Urinary bladder (tissue), 4 donors: ENCODE data around the gene ZNF567. TPM values are rescaled to one million over a fixed set of nuclear protein-coding genes. Genes with fewer than 3 reads are reported as not detected.
"Not testable (repeated sequence)": the region's sequence is repeated elsewhere in the genome, so short reads cannot be mapped to it uniquely, and the experiment has no call there.

Source experiments
- DNase-seq: peaks from one replicate; pipeline ENCODE4 v3.0.0-alpha.2; 2015; ENCODE audit errors: extremely low spot score
- H3K27ac ChIP-seq: one replicate; pipeline ENCODE4 v1.5.1; 2013; ENCODE audit warnings: low read depth, mild to moderate bottlenecking, moderate library complexity
- H3K36me3 ChIP-seq: one replicate; pipeline ENCODE4 v1.6.1; 2013; ENCODE audit warnings: mild to moderate bottlenecking, moderate library complexity; ENCODE audit not compliant: insufficient read depth
- H3K4me1 ChIP-seq: one replicate; pipeline ENCODE4 v1.6.1; 2013; ENCODE audit warnings: mild to moderate bottlenecking, moderate library complexity; ENCODE audit not compliant: insufficient read depth
- H3K4me3 ChIP-seq: one replicate; pipeline ENCODE4 v1.5.1; 2013; ENCODE audit warnings: low read depth, low read length
- WGBS: extraction: QIAGEN DNeasy Blood & Tissue Kit; methylation state at CpG from one replicate; pipeline ENCODE4 v1.1.7; 2013; 5-methylcytosine and 5-hydroxymethylcytosine counted together
- polyA plus RNA-seq: library from polyadenylated mRNA; stranded (reverse); fragments of 200-250 nt; gene quantifications from one replicate; pipeline ENCODE4 v1.2.3, GENCODE V29; 2013
- total RNA-seq: library from RNA; depleted of rRNA; stranded (reverse); fragments of >200 nt; gene quantifications from one replicate; pipeline ENCODE4 v1.2.3, GENCODE V29; 2014
- donor health status: healthy with polysubstance abuse.
- donor health status: healthy.

The ZNF567 gene
- total and polyA plus RNA-seq, 2 donors: 5.2 to 22.9 TPM

DNA sequence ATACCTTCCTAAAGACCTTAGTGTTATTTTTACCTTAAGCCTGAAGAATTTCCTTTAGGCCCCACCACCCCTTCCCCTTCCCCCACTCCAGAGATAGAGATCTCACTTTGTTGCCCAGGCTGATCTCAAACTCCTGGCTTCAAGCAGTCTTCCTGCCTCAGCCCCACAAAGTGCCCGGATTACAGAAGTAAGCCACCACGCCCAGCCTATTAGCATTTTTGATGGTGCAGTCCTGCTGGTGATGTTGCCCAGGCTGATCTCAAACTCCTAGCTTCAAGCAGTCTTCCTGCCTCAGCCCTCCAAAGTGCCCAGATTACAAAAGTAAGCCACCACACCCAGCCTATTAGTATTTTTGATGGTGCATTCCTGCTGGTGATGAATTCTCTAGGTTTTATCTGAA, 22.0 kb downstream of the ZNF567 start:
- Histone ChIP-seq H3K4me3 (no peak overlapping the region), H3K4me1 (no peaks in the 10 kb centered on the region), H3K36me3 (peaks cover 14% of the 10 kb centered on the region), H3K27ac (no peak overlapping the region)
- no peak for DNase-seq
- WGBS: 82% methylated on average over 2 of the region's 2 CpGs

DNA sequence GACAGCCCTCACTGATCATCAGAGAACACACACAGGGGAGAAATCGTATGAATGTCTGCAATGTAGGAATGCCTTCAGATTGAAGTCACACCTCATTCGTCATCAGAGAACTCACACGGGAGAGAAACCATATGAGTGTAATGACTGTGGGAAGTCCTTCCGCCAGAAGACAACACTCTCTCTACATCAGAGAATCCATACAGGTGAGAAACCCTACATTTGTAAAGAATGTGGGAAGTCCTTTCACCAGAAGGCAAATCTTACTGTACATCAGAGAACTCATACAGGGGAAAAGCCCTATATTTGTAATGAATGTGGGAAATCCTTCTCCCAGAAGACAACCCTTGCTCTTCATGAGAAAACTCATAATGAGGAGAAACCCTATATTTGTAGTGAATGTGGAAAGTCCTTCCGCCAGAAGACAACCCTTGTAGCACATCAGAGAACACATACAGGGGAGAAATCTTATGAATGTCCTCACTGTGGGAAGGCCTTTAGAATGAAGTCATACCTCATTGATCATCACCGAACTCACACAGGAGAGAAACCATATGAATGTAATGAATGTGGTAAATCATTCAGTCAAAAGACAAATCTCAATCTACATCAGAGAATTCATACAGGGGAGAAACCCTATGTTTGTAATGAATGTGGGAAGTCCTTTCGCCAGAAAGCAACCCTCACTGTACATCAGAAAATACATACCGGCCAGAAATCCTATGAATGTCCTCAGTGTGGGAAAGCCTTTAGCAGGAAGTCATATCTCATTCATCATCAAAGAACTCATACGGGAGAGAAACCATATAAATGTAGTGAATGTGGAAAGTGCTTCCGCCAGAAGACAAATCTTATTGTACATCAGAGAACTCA, 32.5 kb downstream of the ZNF567 start:
- 96% methylated on average over 10 of the region's 10 CpGs for WGBS
- Histone ChIP-seq H3K27ac (no peak overlapping the region), H3K4me3 (peak overlapping the region; percentile 1), H3K36me3 (peaks cover 12% of the 10 kb centered on the region), H3K4me1 (no peaks in the 10 kb centered on the region)
- DNase-seq: no peak

DNA sequence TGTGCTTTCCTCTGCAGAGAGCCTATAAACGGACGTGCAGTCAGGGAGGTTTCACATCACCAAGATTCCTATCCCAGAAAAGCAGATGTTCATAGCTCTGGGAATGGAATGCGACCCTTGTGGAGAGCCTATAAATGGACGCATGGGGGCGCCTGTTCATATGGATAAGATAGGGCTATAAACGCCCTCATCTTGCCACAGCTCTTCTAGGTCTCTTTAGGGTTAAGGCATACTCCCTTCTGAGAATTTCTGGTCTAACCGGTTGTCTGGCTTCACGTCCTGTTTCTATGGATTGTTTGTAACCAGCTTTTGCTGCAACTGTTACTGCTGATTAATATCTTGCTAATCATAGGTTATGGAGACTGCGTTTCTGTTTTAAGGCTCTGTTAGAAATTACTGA, 48.8 kb downstream of the ZNF567 start:
- H3K36me3 ChIP-seq, H3K27ac ChIP-seq, DNase-seq, H3K4me3 ChIP-seq, H3K4me1 ChIP-seq: not testable (repeated sequence)
- WGBS: 54% methylated on average over 9 of the region's 9 CpGs

DNA sequence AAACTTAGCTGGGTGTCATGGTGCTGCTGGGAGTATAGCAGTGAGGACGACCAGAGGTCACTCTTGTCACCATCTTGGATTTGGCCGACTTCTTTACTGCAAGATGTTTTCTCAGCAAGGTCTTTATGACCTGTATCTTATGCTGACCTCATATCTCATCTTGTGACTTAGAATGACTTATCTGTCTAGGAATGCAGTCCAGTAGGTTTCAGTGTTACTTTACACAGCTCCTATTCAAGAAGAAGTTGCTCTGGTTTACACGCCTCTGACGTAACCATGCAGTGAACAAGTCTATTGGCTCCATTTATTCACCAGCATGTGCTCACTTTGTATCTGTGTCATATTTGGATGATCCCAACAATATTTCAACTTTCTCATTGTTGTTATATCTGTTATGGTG, 58.5 kb downstream of the ZNF567 start:
- no peak overlapping the region for H3K4me3 ChIP-seq
- peaks cover 19% of the 10 kb centered on the region for H3K36me3 ChIP-seq
- WGBS: 99% methylated on average over 4 of the region's 4 CpGs
- DNase-seq: no peak
- H3K4me1 ChIP-seq: no peaks in the 10 kb centered on the region
- H3K27ac ChIP-seq: no peak overlapping the region

DNA sequence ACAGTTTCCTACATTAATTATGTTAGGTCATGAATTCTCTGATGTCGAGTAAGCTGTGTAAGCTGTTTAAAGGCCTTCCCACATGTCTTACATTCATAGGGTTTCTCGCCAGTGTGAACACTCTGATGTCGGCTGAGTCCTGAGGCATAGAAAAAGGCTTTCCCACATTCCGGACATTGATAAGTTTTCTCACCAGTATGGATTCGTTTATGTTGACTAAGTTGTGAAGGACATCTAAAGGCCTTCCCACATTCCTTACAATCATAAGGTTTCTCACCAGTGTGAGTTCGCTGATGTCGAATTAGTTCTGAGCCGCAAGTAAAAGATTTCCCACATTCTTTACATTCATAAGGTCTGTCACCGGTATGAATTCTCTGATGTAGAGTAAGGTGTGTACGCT, 60.3 kb downstream of the ZNF567 start:
- H3K4me3 ChIP-seq: no peak overlapping the region
- H3K36me3 ChIP-seq: peaks cover 22% of the 10 kb centered on the region
- 99% methylated on average over 10 of the region's 10 CpGs for WGBS

DNA sequence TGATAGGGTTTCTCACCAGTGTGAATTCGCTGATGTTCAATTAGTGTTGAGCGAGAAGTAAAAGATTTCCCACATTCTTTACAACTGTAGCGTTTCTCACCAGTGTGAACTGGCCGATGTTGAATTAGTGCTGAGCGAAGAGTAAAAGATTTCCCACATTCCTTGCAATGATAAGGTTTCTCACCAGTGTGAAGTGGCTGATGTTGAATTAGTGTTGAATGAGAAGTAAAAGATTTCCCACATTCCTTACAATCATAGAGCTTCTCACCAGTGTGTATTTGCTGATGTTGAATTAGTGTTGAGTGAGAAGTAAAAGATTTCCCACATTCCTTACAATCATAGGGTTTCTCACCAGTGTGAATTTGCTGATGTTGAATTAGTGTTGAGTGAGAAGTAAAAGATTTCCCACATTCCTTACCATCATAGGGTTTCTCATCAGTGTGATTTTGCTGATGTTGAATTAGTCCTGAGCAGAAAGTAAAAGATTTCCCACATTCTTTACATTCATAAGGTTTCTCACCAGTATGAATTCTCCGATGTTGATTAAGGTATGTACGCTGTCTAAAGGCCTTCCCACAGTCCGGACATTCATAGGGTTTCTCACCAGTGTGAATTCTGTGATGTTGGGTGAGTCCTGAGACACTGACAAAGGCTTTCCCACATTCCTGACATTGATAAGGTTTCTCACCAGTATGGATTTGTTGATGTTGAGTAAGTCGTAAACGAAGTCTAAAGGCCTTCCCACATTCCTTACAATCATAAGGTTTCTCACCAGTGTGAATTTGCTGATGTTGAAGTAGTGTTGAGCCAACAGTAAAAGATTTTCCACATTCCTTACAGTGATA, 61.2 kb downstream of the ZNF567 start:
- Histone ChIP-seq H3K27ac (no peak overlapping the region), H3K4me1 (no peaks in the 10 kb centered on the region), H3K4me3 (no peak overlapping the region), H3K36me3 (peaks cover 24% of the 10 kb centered on the region)
- WGBS: 98% methylated on average over 10 of the region's 10 CpGs
- DNase-seq: no peak

More for the DNA sequence above, 60.3 kb downstream of the ZNF567 start:
- no peaks in the 10 kb centered on the region for H3K4me1 ChIP-seq
- DNase-seq: no peak
- no peak overlapping the region for H3K27ac ChIP-seq

DNA sequence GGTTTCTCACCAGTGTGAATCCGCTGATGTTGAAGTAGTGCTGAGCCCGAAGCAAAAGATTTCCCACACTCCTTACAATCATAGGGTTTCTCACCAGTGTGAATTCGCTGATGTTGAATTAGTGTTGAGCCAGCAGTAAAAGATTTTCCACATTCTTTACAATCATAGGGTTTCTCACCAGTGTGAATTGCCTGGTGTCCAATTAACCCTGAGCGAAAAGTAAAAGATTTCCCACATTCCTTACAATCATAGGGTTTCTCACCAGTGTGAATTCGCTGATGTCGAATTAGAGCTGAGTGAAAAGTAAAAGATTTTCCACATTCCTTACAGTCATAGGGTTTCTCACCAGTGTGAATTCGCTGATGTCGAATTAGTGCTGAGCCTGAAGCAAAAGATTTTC, 62.2 kb downstream of the ZNF567 start:
- H3K36me3 ChIP-seq: peaks cover 24% of the 10 kb centered on the region
- H3K27ac ChIP-seq, H3K4me1 ChIP-seq, H3K4me3 ChIP-seq, DNase-seq: not testable (repeated sequence)
- over 99% methylated on average over 8 of the region's 8 CpGs for WGBS

DNA sequence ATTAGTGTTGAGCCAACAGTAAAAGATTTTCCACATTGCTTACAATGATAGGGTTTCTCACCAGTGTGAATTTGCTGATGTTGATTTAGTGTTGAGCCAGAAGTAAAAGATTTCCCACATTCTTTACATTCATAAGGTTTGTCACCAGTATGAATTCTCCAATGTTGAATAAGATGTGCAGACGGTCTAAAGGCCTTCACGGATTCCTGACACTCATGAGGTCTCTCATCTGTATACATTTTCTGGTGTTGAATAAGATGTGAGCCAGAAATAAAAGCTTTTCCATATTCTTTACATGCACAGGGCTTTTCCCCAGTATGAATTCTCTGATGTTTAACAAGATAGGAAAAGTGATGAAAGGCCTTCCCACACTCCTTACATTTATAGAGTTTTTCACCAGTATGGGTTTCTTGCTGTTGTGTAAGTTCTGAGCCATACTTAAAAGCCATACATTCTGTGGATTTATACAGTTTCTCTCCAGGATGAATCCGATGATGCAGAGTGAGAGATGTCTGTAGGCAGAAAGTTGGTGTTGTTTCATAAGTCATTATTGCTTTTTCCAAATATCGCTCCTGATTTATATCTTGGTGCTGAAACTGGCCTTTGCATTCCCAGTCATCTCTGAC, 62.8 kb downstream of the ZNF567 start:
- H3K4me3 ChIP-seq: no peak overlapping the region
- H3K27ac ChIP-seq: no peak overlapping the region
- DNase-seq: no peak
- H3K4me1 ChIP-seq: no peaks in the 10 kb centered on the region
- WGBS: 98% methylated on average over 4 of the region's 4 CpGs
- peaks cover 24% of the 10 kb centered on the region for H3K36me3 ChIP-seq

Other genes with a start within 250 kb of the ZNF567 start
- 39.4 TPM for gene ZNF566, start 198.1 kb upstream of the ZNF567 start, total RNA-seq
- 6.0 TPM for gene ZNF566, start 198.1 kb upstream of the ZNF567 start, polyA plus RNA-seq
- gene ZNF260, start 159.3 kb upstream of the ZNF567 start, total RNA-seq: 52.5 TPM
- gene ZNF260, start 159.3 kb upstream of the ZNF567 start, polyA plus RNA-seq: 5.7 TPM
- 36.2 TPM for gene ZNF529, start 114.3 kb upstream of the ZNF567 start, total RNA-seq
- gene ZNF529, start 114.3 kb upstream of the ZNF567 start, polyA plus RNA-seq: 6.4 TPM
- 30.3 TPM for gene ZNF382, start 82.3 kb upstream of the ZNF567 start, total RNA-seq
- gene ZNF382, start 82.3 kb upstream of the ZNF567 start, polyA plus RNA-seq: 4.2 TPM
- 19.9 TPM for gene ZNF461, start 20.8 kb upstream of the ZNF567 start, total RNA-seq
- 4.7 TPM for gene ZNF461, start 20.8 kb upstream of the ZNF567 start, polyA plus RNA-seq
- 10.8 TPM for gene ZNF850, start 85.2 kb downstream of the ZNF567 start, total RNA-seq
- 1.0 TPM for gene ZNF850, start 85.2 kb downstream of the ZNF567 start, polyA plus RNA-seq
- gene ZNF790, start 150.8 kb downstream of the ZNF567 start, total RNA-seq: 20.1 TPM
- 4.1 TPM for gene ZNF790, start 150.8 kb downstream of the ZNF567 start, polyA plus RNA-seq
- gene ZNF345, start 163.3 kb downstream of the ZNF567 start, total RNA-seq: 16.2 TPM
- gene ZNF345, start 163.3 kb downstream of the ZNF567 start, polyA plus RNA-seq: 4.4 TPM
- 9.8 TPM for gene ZNF829, start 228.7 kb downstream of the ZNF567 start, total RNA-seq
- 1.8 TPM for gene ZNF829, start 228.7 kb downstream of the ZNF567 start, polyA plus RNA-seq
- gene ZNF568, start 228.7 kb downstream of the ZNF567 start, total RNA-seq: 28.4 TPM
- 9.3 TPM for gene ZNF568, start 228.7 kb downstream of the ZNF567 start, polyA plus RNA-seq